HL-60/S4 treated with retinoic acid at 250 ng/mL for 4 days and 3 days (cell line): Measurements from ENCODE around the gene CCDC17.

ENCODE experiments used
- in situ Hi-C: fragments of 300-500 bp; cut with MboI; formaldehyde crosslinking; loops from 2 replicates; pipeline ENCODE4 v1.7.0; 2022; ENCODE audit warnings: low sequenced_read_pairs

The CCDC17 gene

GRCh38 chr1:45584351-45585109, 39.3 kb downstream of the CCDC17 start:
- in situ Hi-C loops, result no loop called here

GRCh38 chr1:45583666-45584350, 40.0 kb downstream of the CCDC17 start, which contains the start of gene NASP:
Gene NASP (plus strand): TSS chr1:45584041. CDS start chr1:45584147, 106 bp downstream.
- in situ Hi-C loops, result no loop called here

GRCh38 chr1:45583264-45583665, 40.6 kb downstream of the CCDC17 start:
- in situ Hi-C loops, result no loop called here

GRCh38 chr1:45574105-45574626, 49.7 kb downstream of the CCDC17 start:
- in situ Hi-C loops, result loop anchor here (25.0 kb wide), 1 partner anchor 562 kb away; the partner anchor contains the start of genes HECTD3 and UROD

GRCh38 chr1:45573231-45573804, 50.5 kb downstream of the CCDC17 start:
- in situ Hi-C loops, result loop anchor here (25.0 kb wide), 1 partner anchor 561 kb away; the partner anchor contains the start of genes HECTD3 and UROD

- in situ Hi-C loops, result loop anchor here (25.0 kb wide), 1 partner anchor 558 kb away; the partner anchor contains the start of genes HECTD3 and UROD
Observed at GRCh38 chr1:45570631-45571030, 53.2 kb downstream of the CCDC17 start.
